Astrocyte of the spinal cord (primary cell): ENCODE results near the gene APELA.

Experiments used
- DNase-seq: peaks from one replicate; pipeline ENCODE4 v3.0.0; 2011; ENCODE audit warnings: low read depth, low spot score
- H3K4me3 ChIP-seq: 2 replicates; pipeline ENCODE4 v1.5.1; 2011; ENCODE audit warnings: low read depth, mild to moderate bottlenecking, low read length, moderate library complexity
- in situ Hi-C: cut with HindIII; loops from 2 replicates; pipeline ENCODE4 v1.10.0; 2017; ENCODE audit warnings: low sequenced_read_pairs
- TF ChIP-seq, protein P1 (sequence below): IDR thresholded peaks from 2 replicates; pipeline ENCODE4 v1.5.1; 2012; ENCODE audit warnings: low read depth, mild to moderate bottlenecking, low read length, inconsistent platforms

Gene APELA, protein sequence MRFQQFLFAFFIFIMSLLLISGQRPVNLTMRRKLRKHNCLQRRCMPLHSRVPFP

GRCh38 chr4:164876700-164877324, at the start of gene APELA:
Gene APELA (plus strand): TSS chr4:164877178. CDS start chr4:164877332, 154 bp downstream.
- in situ Hi-C loops: no loop called here
- H3K4me3 ChIP-seq: no peak within 1 kb of the TSS
- TF ChIP-seq, protein P1, sequence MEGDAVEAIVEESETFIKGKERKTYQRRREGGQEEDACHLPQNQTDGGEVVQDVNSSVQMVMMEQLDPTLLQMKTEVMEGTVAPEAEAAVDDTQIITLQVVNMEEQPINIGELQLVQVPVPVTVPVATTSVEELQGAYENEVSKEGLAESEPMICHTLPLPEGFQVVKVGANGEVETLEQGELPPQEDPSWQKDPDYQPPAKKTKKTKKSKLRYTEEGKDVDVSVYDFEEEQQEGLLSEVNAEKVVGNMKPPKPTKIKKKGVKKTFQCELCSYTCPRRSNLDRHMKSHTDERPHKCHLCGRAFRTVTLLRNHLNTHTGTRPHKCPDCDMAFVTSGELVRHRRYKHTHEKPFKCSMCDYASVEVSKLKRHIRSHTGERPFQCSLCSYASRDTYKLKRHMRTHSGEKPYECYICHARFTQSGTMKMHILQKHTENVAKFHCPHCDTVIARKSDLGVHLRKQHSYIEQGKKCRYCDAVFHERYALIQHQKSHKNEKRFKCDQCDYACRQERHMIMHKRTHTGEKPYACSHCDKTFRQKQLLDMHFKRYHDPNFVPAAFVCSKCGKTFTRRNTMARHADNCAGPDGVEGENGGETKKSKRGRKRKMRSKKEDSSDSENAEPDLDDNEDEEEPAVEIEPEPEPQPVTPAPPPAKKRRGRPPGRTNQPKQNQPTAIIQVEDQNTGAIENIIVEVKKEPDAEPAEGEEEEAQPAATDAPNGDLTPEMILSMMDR: no peak
- DNase-seq: no peak

GRCh38 chr4:164828955-164829354, 48.0 kb upstream of the APELA start:
- in situ Hi-C loops: no loop called here
- DNase-seq: no peak
- TF ChIP-seq, protein P1: no peak
- H3K4me3 ChIP-seq: no peak overlapping the region

GRCh38 chr4:164846566-164846965, 30.4 kb upstream of the APELA start:
- TF ChIP-seq, protein P1: no peak
- in situ Hi-C loops: no loop called here
- no peak overlapping the region for H3K4me3 ChIP-seq
- DNase-seq: no peak

DNA sequence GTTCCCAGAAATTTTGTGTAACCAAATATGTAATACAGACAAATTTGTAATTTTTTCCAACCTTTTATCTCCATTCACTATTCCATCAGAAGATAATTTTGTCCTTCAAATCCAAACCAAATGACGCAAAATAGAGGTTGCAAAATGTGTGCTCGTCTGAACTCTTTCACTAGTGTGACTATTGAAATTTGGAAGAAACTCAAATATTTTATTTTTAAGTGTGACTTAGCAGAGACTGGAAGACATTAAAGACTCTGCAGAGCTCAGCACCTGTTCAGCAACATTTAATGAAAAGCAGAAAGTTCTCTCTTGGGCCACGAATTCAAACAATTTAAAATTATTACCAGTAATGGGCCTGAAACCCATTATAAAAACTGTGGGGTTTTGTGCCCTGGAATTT, 30.0 kb upstream of the APELA start:
- H3K4me3 ChIP-seq: no peak overlapping the region
- in situ Hi-C loops: no loop called here
- TF ChIP-seq, protein P1: no peak
- DNase-seq: no peak

DNA sequence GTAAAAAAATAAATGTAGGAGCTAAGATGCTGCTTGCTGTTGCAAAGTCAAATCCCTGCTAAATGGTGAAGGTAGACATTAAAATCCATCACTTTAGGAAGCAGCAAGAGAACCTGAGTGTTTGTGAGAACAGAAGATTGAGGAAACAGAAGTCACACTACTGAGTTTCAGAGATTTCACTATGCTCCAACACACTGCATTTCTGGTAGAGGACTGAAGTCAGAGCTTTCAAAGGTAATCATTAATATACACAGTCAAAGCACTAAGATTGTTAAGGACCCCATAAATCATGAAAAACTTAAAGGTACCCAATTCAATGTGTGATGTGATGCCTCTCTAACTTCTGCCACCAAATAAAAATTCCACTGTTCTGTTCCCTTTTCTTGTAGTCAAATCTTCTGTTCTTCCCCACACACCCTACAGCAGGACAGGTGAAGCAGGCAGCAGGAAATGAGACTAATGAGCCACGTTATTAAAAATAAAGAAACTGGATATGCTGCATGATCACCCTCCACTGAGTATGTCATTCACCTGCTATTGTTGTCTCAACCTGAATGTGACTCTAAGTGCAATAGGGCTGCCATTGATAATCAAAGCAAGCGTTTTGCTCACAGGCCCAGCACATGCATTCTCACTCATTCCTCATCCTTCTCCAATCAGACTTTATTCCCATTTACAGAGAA, 28.9 kb upstream of the APELA start:
- in situ Hi-C loops: no loop called here
- no peak for DNase-seq
- TF ChIP-seq, protein P1: no peak
- no peak overlapping the region for H3K4me3 ChIP-seq

GRCh38 chr4:164856396-164856795, 20.6 kb upstream of the APELA start:
- DNase-seq: no peak
- no peak overlapping the region for H3K4me3 ChIP-seq
- TF ChIP-seq, protein P1: no peak
- in situ Hi-C loops: no loop called here
